T-helper 17 cell (primary cell): ENCODE measurements around the gene CLDND1. TPM values are rescaled to one million over a fixed set of nuclear protein-coding genes. Genes with fewer than 3 reads are reported as not detected.

Experiments
- ATAC-seq: fragments of 150-1000 bp; cut with Tn5 transposase; 2 replicates; pipeline ENCODE4 v1.10.0; 2021; ENCODE audit warnings: mild to moderate bottlenecking, moderate library complexity
- DNase-seq, 3 donors: peaks; one replicate each; pipeline versions ENCODE4 v3.0.0 to v3.0.0-alpha.2; 2020 to 2021
- H3K9me3 ChIP-seq: one replicate; pipeline ENCODE4 v1.7.0; 2013; ENCODE audit warnings: low read length, mild to moderate bottlenecking; ENCODE audit not compliant: control insufficient read depth, poor library complexity, severe bottlenecking
- H3K27ac Mint-ChIP-seq: one replicate; pipeline ENCODE4 v1.8.0; 2022; ENCODE audit warnings: mild to moderate bottlenecking, moderate library complexity, mixed read lengths
- H3K27me3 Mint-ChIP-seq: one replicate; pipeline ENCODE4 v1.8.0; 2022; ENCODE audit warnings: mixed read lengths
- H3K36me3 Mint-ChIP-seq: one replicate; pipeline ENCODE4 v1.8.0; 2022; ENCODE audit warnings: low read depth, mixed read lengths
- H3K4me1 Mint-ChIP-seq: one replicate; pipeline ENCODE4 v1.8.0; 2022; ENCODE audit warnings: mild to moderate bottlenecking, mixed read lengths
- H3K4me3 Mint-ChIP-seq: one replicate; pipeline ENCODE4 v1.8.0; 2022; ENCODE audit warnings: mild to moderate bottlenecking, moderate library complexity, mixed read lengths
- total RNA-seq, 4 donors: library from RNA in 2 of 4; stranded (reverse) in 2 of 4; gene quantifications; one replicate each; pipeline ENCODE4 v1.2.3 and lab custom pipeline; 2022 to 2026

The CLDND1 gene
- total RNA-seq, 2 donors from 2014 or later, result 195 to 285 TPM

DNA sequence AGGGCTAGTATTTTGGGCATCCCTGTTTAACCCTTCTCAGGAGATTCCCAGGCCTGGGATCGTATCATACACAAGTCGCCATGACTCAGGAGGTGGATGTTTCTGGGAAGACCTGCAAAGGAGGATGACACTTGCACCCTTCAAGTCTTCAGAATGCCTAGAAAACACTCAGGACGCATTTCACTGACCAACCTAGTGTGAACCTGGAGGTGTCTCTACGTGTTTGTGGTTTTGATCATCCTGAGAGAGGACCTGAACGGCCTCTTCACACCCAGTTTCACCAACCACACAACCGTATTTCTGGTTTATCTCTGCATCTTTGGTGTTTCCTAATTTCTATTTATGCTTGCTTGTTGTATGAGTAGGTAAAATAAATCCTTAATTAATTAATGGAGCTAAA is 2.8 kb upstream of the CLDND1 start:
- Mint-ChIP-seq H3K36me3 (peaks cover 12% of the 10 kb centered on the region), H3K27ac (no peak overlapping the region), H3K4me3 (no peak overlapping the region), H3K27me3 (no peaks in the 10 kb centered on the region), H3K4me1 (peaks cover 23% of the 10 kb centered on the region)
- no peak for DNase-seq
- no peaks in the 10 kb centered on the region for H3K9me3 ChIP-seq
- no peak for ATAC-seq

- H3K4me1 Mint-ChIP-seq, result peaks cover 44% of the 10 kb centered on the region
- H3K27me3 Mint-ChIP-seq, result no peaks in the 10 kb centered on the region
- H3K27ac Mint-ChIP-seq, result peak overlapping the region; percentile 97
- peaks cover 19% of the 10 kb centered on the region for H3K36me3 Mint-ChIP-seq
- ATAC-seq (peak; percentile 42), DNase-seq (peak; percentile 18 to 36 (median 20))
- no peaks in the 10 kb centered on the region for H3K9me3 ChIP-seq
- H3K4me3 Mint-ChIP-seq, result peak overlapping the region; percentile 98
Measured at GRCh38 chr3:98521897-98522543, 682 bp downstream of the CLDND1 start.

DNA sequence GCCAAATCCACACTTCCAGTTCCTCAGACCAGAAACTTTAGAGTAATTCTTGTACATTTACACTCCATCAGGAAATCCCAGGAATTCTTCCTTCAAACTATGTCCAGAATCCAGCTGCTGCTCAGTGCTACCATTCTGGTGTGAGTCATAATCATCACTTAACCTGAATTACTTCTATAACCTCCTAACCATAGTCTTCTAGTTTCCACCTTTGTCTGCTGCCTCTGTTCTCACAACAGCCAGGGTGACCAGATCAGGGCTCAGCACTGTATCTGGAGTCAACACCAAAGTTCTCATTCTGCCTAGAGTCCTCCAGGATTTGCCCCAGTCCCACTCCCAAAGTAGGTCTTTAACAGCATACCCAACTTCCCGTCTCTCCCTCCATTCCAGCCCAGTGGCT is 3.4 kb downstream of the CLDND1 start:
- Mint-ChIP-seq H3K27me3 (no peaks in the 10 kb centered on the region), H3K36me3 (peaks cover 22% of the 10 kb centered on the region), H3K4me3 (peak overlapping the region; percentile 77), H3K4me1 (peaks cover 53% of the 10 kb centered on the region), H3K27ac (peak overlapping the region; percentile 97)
- no peaks in the 10 kb centered on the region for H3K9me3 ChIP-seq
- ATAC-seq (no peak), DNase-seq (no peak)

GRCh38 chr3:98518816-98519215 is 3.9 kb downstream of the CLDND1 start:
- Mint-ChIP-seq H3K36me3 (peaks cover 22% of the 10 kb centered on the region), H3K4me1 (peaks cover 53% of the 10 kb centered on the region), H3K27me3 (no peaks in the 10 kb centered on the region), H3K27ac (peak overlapping the region; percentile 97), H3K4me3 (peak overlapping the region; percentile 77)
- ATAC-seq (no peak), DNase-seq (no peak)
- H3K9me3 ChIP-seq, result no peaks in the 10 kb centered on the region

DNA sequence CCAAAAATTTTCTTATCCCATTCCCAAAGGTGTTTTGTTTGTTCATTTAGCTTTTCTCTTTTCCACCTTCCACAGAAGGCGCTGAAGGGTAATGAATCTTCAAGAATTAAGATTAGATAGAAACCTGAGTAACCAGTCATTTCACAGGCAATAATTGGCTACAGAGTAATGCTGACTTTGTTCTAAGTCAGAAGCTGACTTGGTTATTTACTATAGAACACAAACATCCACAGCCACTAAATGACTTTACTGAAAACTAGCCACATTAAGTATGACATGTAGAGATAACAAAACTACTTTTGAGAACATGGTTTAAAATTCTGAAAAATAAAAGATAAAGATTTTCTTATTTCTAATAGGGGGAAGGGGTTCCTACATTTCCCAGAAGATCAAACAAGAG is 7.8 kb downstream of the CLDND1 start:
- no peaks in the 10 kb centered on the region for H3K27me3 Mint-ChIP-seq
- H3K4me3 Mint-ChIP-seq, result no peak overlapping the region
- DNase-seq, result no peak
- no peaks in the 10 kb centered on the region for H3K9me3 ChIP-seq
- H3K4me1 Mint-ChIP-seq, result peaks cover 35% of the 10 kb centered on the region
- H3K27ac Mint-ChIP-seq, result peak overlapping the region; percentile 59
- ATAC-seq, result no peak
- H3K36me3 Mint-ChIP-seq, result peaks cover 9% of the 10 kb centered on the region

- no peak for DNase-seq
- peaks cover 5% of the 10 kb centered on the region for H3K36me3 Mint-ChIP-seq
- H3K27me3 Mint-ChIP-seq, result no peaks in the 10 kb centered on the region
- peak overlapping the region; percentile 39 for H3K27ac Mint-ChIP-seq
- no peak overlapping the region for H3K4me3 Mint-ChIP-seq
- peaks cover 31% of the 10 kb centered on the region for H3K4me1 Mint-ChIP-seq
- no peaks in the 10 kb centered on the region for H3K9me3 ChIP-seq
- no peak for ATAC-seq
Measured at GRCh38 chr3:98513736-98514135, 9.0 kb downstream of the CLDND1 start.

- no peaks in the 10 kb centered on the region for H3K27me3 Mint-ChIP-seq
- peaks cover 9% of the 10 kb centered on the region for H3K36me3 Mint-ChIP-seq
- no peak overlapping the region for H3K4me3 Mint-ChIP-seq
- H3K9me3 ChIP-seq, result no peaks in the 10 kb centered on the region
- peaks cover 31% of the 10 kb centered on the region for H3K4me1 Mint-ChIP-seq
- ATAC-seq (no peak), DNase-seq (no peak)
- H3K27ac Mint-ChIP-seq, result peak overlapping the region; percentile 39
Measured at GRCh38 chr3:98513091-98513511, 9.6 kb downstream of the CLDND1 start.

DNA sequence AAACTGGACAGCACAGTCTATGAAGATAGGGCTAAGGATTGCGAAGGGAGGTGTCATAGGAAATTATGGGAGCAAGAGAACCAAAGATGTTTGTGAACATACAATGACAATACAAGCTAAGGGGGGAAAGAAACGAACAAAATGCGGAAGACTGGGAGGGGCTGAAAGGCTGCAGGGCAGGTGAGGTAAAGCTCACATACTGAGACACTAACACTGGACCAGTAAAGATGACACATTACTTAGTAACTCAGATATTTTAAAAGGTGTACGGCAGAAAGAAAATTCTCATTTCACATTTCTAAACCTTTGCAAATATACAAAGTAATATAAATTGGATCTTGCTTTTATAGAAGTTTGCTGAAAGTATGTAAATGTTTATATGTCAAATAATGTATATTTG is 10.1 kb downstream of the CLDND1 start:
- Mint-ChIP-seq H3K4me3 (peak overlapping the region; percentile 9), H3K4me1 (peaks cover 32% of the 10 kb centered on the region), H3K27ac (no peak overlapping the region), H3K27me3 (no peaks in the 10 kb centered on the region), H3K36me3 (peaks cover 9% of the 10 kb centered on the region)
- no peak for DNase-seq
- H3K9me3 ChIP-seq, result no peaks in the 10 kb centered on the region
- no peak for ATAC-seq

DNA sequence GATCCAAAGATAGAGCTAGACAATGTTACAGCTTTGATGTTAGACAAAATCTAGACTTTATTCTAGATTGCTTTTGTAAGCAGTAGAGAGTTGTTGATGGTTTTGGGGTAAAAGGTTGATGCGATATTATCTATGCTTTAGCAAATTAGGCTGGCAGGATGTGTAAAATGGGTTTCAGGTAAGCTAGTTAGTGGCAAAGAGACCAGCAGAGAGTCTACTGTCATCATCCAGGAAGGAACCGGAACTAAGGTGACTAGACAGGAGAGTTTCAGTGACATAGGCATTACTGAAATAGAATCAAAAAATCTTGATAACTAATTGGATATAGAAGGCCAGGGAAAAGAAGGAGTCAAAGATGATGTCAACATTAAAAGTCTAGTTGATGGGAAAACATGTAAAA is 14.1 kb downstream of the CLDND1 start:
- Mint-ChIP-seq H3K27me3 (no peaks in the 10 kb centered on the region), H3K36me3 (peaks cover 7% of the 10 kb centered on the region)

DNA sequence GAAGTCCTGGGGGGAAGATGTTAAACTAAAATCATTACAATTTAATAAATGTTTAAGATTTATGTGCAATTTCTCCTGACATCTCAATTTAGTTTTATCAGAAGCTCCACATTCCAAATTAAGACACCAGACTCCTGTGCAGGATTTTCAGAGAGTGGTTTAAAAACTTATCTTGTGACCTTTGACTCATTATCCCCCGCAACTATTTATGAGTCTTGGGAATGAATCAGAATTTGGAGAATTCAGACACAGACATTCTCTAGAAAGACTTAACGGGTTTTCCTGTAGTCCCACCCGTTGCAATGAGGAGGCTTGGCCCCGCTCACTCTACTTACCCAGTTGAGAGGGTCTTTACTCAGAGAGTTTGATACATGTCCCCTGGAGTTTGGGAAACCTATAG is 18.2 kb downstream of the CLDND1 start:
- ATAC-seq (no peak), DNase-seq (no peak)
- Mint-ChIP-seq H3K27ac (no peak overlapping the region), H3K27me3 (no peaks in the 10 kb centered on the region), H3K4me1 (peaks cover 20% of the 10 kb centered on the region), H3K4me3 (no peak overlapping the region), H3K36me3 (peaks cover 7% of the 10 kb centered on the region)
- H3K9me3 ChIP-seq, result no peaks in the 10 kb centered on the region

More for the DNA sequence above, 14.1 kb downstream of the CLDND1 start:
- H3K4me1 Mint-ChIP-seq, result peaks cover 23% of the 10 kb centered on the region
- no peaks in the 10 kb centered on the region for H3K9me3 ChIP-seq
- ATAC-seq (peak; percentile 83), DNase-seq (no peak)
- no peak overlapping the region for H3K4me3 Mint-ChIP-seq
- peak overlapping the region; percentile 59 for H3K27ac Mint-ChIP-seq

DNA sequence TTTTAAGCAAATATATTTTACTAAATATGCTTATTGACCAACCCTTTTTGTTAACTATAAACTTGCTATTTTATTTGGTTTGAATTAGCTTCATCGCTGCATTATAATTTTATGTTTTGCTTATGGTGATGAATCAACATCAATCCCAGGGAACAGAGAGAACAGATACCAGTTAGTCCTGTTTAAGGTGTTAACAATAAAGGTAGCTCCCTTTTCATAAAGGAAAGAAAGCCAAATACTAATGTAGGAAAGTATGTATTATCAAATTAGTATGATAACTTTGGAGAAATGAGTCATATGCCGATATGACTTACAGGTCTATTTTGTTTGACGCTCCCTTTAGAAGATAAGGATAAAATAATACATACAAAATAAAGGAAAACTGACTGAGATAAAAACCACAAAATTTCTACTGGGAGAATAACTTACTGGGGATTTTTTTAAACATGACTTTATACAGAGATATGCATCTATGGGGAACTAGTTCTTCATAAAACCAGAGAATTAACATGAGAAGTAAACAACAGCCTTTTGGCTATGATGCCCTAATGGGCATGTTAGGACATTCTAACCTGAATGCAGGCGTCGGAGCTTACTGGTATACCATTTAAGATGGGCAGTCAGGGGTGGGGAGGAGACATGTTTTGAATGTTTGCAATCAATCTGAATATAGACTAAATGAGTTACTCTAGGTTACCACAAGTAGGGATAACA is 20.7 kb downstream of the CLDND1 start:
- H3K36me3 Mint-ChIP-seq, result peaks cover 3% of the 10 kb centered on the region
- no peak for DNase-seq
- H3K4me1 Mint-ChIP-seq, result peaks cover 7% of the 10 kb centered on the region
- H3K4me3 Mint-ChIP-seq, result no peak overlapping the region
- H3K9me3 ChIP-seq, result no peaks in the 10 kb centered on the region
- no peak overlapping the region for H3K27ac Mint-ChIP-seq
- no peak for ATAC-seq
- no peaks in the 10 kb centered on the region for H3K27me3 Mint-ChIP-seq

DNA sequence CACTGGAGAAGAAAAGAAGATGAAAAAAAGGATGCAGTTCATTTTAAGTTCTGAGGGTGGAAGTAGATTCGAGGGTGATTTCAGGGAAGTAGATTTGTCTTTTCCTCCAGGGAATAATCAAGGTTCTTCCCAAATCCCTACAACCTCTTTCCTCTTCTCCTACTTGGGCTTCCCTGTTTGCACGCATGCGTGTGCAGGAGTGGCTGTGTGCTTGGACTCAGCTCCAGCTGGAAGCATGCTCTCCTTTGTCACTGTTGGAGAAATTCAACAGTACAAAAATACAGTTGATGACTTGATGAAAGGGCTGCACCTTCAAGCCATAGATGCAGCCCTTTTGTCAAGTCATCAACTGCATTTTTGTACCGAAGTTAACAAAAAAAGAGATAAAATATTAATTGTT is 21.4 kb downstream of the CLDND1 start:
- H3K27me3 Mint-ChIP-seq, result no peaks in the 10 kb centered on the region
- ATAC-seq (no peak), DNase-seq (no peak)
- H3K4me3 Mint-ChIP-seq, result no peak overlapping the region
- H3K36me3 Mint-ChIP-seq, result peaks cover 3% of the 10 kb centered on the region
- peaks cover 7% of the 10 kb centered on the region for H3K4me1 Mint-ChIP-seq
- H3K9me3 ChIP-seq, result no peaks in the 10 kb centered on the region
- no peak overlapping the region for H3K27ac Mint-ChIP-seq

- ATAC-seq, result no peak
- no peaks in the 10 kb centered on the region for H3K27me3 Mint-ChIP-seq
Measured at GRCh38 chr3:98500019-98500418, 22.7 kb downstream of the CLDND1 start.

DNA sequence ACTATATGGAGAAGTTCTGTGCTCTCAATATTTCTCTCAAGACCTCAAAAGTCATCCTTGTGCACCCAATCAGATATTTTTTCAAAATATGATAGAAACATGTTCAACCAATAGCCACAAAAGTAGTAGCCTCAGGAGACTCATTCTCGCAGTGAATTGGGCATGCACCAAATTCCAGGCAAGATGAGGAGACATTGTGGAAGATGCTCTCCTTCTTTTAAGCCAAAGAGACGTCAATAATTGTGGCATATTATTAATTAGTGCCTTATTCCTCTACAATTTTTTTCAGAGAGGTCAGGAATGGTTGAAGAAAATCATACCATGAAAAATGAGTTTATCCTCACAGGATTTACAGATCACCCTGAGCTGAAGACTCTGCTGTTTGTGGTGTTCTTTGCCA is 25.3 kb downstream of the CLDND1 start, which contains the start of gene OR5K2:
TSS of gene OR5K2 (plus strand) at position 301 of the 400 bp plus-strand sequence. CDS start at position 301, 0 bp downstream.
- Mint-ChIP-seq H3K4me1 (peaks cover 4% of the 10 kb centered on the region), H3K36me3 (peaks cover 3% of the 10 kb centered on the region), H3K27ac (no peak within 1 kb of the TSS), H3K4me3 (no peak within 1 kb of the TSS), H3K27me3 (no peaks in the 10 kb centered on the region)
- H3K9me3 ChIP-seq, result no peaks in the 10 kb centered on the region
- no peak for ATAC-seq
- no peak for DNase-seq

More at GRCh38 chr3:98500019-98500418, 22.7 kb downstream of the CLDND1 start:
- H3K4me1 Mint-ChIP-seq, result peaks cover 7% of the 10 kb centered on the region
- no peak for DNase-seq
- no peak overlapping the region for H3K4me3 Mint-ChIP-seq
- H3K9me3 ChIP-seq, result no peaks in the 10 kb centered on the region
- no peak overlapping the region for H3K27ac Mint-ChIP-seq
- peaks cover 3% of the 10 kb centered on the region for H3K36me3 Mint-ChIP-seq
